GM12892 (cell line): ENCODE measurements around the gene SRCIN1. TPM values are rescaled to one million over a fixed set of nuclear protein-coding genes. Genes with fewer than 3 reads are reported as not detected.
A peak's percentile ranks its signal among the peaks of the same experiment; 100 is the strongest.
"Not testable (repeated sequence)": the region's sequence is repeated elsewhere in the genome, so short reads cannot be mapped to it uniquely, and the experiment has no call there.

ENCODE experiments used
- DNase-seq: peaks from one replicate; pipeline ENCODE4 v3.0.0; 2011; ENCODE audit not compliant: insufficient read length
- FAIRE-seq: peaks from 2 replicates; lab custom pipeline; 2011; peaks lifted over from hg19 to GRCh38; lab: Jason Lieb, UNC
- POLR2A ChIP-seq: IDR thresholded peaks from 2 replicates; pipeline ENCODE4 v1.6.1; 2011; ENCODE audit warnings: low read depth, low read length, control low read depth
- POLR2AphosphoS5 ChIP-seq: IDR thresholded peaks from 2 replicates; pipeline ENCODE4 v1.6.1; 2011; ENCODE audit warnings: low read depth, low read length, control low read depth
- TAF1 ChIP-seq: IDR thresholded peaks from 2 replicates; pipeline ENCODE4 v1.6.1; 2011; ENCODE audit warnings: low read depth, mild to moderate bottlenecking, control low read depth, low read length, borderline replicate concordance
- polyA plus RNA-seq: library from polyadenylated mRNA; unstranded; fragments of >200 nt; gene quantifications from one replicate; pipeline ENCODE4 v1.2.1, GENCODE V29; 2012; ENCODE audit warnings: missing spikeins, inconsistent platforms; ENCODE audit not compliant: missing spikeins

The SRCIN1 gene
- 0.13 TPM for polyA plus RNA-seq

GRCh38 chr17:38605841-38606645, at the start of gene SRCIN1:
Gene SRCIN1, minus strand, starts transcription at chr17:38605952. Its CDS starts 247 bp downstream, at chr17:38605705.
- FAIRE-seq = no peak
- peak; percentile 73 for DNase-seq
- TF ChIP-seq TAF1 = no peak
- TF ChIP-seq POLR2A = no peak
- no peak for TF ChIP-seq POLR2AphosphoS5

- TF ChIP-seq TAF1 = no peak
- no peak for TF ChIP-seq POLR2AphosphoS5
- no peak for TF ChIP-seq POLR2A
- no peak for FAIRE-seq
Observed at GRCh38 chr17:38654411-38655398, 49.0 kb upstream of the SRCIN1 start.

GRCh38 chr17:38653679-38654078, 47.9 kb upstream of the SRCIN1 start:
- FAIRE-seq (no peak), DNase-seq (no peak)
- TF ChIP-seq POLR2AphosphoS5 (no peak), TAF1 (0 out of 2 replicates have a peak, but pooled peaks have one; percentile 7)

More at GRCh38 chr17:38654411-38655398, 49.0 kb upstream of the SRCIN1 start:
- DNase-seq = peak; percentile 54

GRCh38 chr17:38653230-38653629, 47.5 kb upstream of the SRCIN1 start:
- no peak for TF ChIP-seq POLR2A
- TF ChIP-seq POLR2AphosphoS5 = no peak
- TF ChIP-seq TAF1 = no peak
- DNase-seq (no peak), FAIRE-seq (no peak)

GRCh38 chr17:38650653-38651173, 45.0 kb upstream of the SRCIN1 start:
- not testable (repeated sequence) for FAIRE-seq, DNase-seq

- no peak for TF ChIP-seq POLR2AphosphoS5
- DNase-seq (no peak), FAIRE-seq (no peak)
Observed at GRCh38 chr17:38637951-38638350, 32.2 kb upstream of the SRCIN1 start.

- TF ChIP-seq POLR2A (no peak), TAF1 (no peak)
- FAIRE-seq (no peak), DNase-seq (no peak)
Observed at GRCh38 chr17:38636054-38636453, 30.3 kb upstream of the SRCIN1 start.

- TF ChIP-seq TAF1 (no peak), POLR2AphosphoS5 (no peak), POLR2A (no peak)
- DNase-seq (no peak), FAIRE-seq (no peak)
Observed at GRCh38 chr17:38632334-38632733, 26.6 kb upstream of the SRCIN1 start.

- no peak for TF ChIP-seq POLR2A
- no peak for TF ChIP-seq POLR2AphosphoS5
- TF ChIP-seq TAF1 = no peak
- FAIRE-seq (no peak), DNase-seq (no peak)
Observed at GRCh38 chr17:38628441-38628840, 22.7 kb upstream of the SRCIN1 start.

GRCh38 chr17:38627957-38628356, 22.2 kb upstream of the SRCIN1 start:
- no peak for TF ChIP-seq POLR2A
- TF ChIP-seq POLR2AphosphoS5 = no peak
- TF ChIP-seq TAF1 = no peak
- DNase-seq (no peak), FAIRE-seq (no peak)

GRCh38 chr17:38626606-38627226, 21.0 kb upstream of the SRCIN1 start:
- FAIRE-seq, DNase-seq: not testable (repeated sequence)
